WTC11 (cell line): Measurements from ENCODE around the gene TMC1. TPM values are rescaled to one million over a fixed set of nuclear protein-coding genes. Genes with fewer than 3 reads are reported as not detected.

Source experiments
- ATAC-seq: fragments of 200-7000 bp; cut with Tn5 transposase; 2 replicates; pipeline ENCODE4 v1.10.0; 2021; ENCODE audit warnings: mild to moderate bottlenecking, moderate library complexity
- CTCF ChIA-PET: fragments of 300-600 bp; sonication (Branson Sonifier 250); formaldehyde crosslinking; loops from one replicate; lab custom pipeline; 2021; ENCODE audit warnings: antibody characterized with exemption; lab: Charles Lee
- POLR2A ChIA-PET: fragments of 350-600 bp; sonication (Branson Sonifier 250); formaldehyde crosslinking; loops from one replicate; lab custom pipeline; 2021; ENCODE audit warnings: antibody characterized with exemption; lab: Charles Lee
- DNase-seq: peaks from one replicate; pipeline ENCODE4 v3.0.0; 2021; ENCODE audit warnings: low spot score
- H3K27ac Mint-ChIP-seq: 2 replicates; pipeline ENCODE4 v1.8.0; 2021; ENCODE audit warnings: mixed read lengths
- H3K27me3 Mint-ChIP-seq: 2 replicates; pipeline ENCODE4 v1.8.0; 2021; ENCODE audit warnings: low read depth, mild to moderate bottlenecking, moderate library complexity, mixed read lengths
- H3K36me3 Mint-ChIP-seq: 2 replicates; pipeline ENCODE4 v1.8.0; 2021; ENCODE audit warnings: mixed read lengths
- H3K4me1 Mint-ChIP-seq: 2 replicates; pipeline ENCODE4 v1.8.0; 2022; ENCODE audit warnings: mixed read lengths
- H3K4me3 Mint-ChIP-seq: 2 replicates; pipeline ENCODE4 v1.8.0; 2021; ENCODE audit warnings: mild to moderate bottlenecking, moderate library complexity, mixed read lengths
- H3K9me3 Mint-ChIP-seq: 2 replicates; pipeline ENCODE4 v1.8.0; 2021; ENCODE audit warnings: mixed read lengths
- ATF1 ChIP-seq: sonication (generic); formaldehyde crosslinking; IDR thresholded peaks from 2 replicates; pipeline ENCODE4 v1.8.1; 2023; ENCODE audit warnings: mild to moderate bottlenecking, moderate library complexity, missing genetic modification reagents
- ATF3 ChIP-seq: sonication (generic); formaldehyde crosslinking; conservative IDR thresholded peaks from 2 replicates; pipeline ENCODE4 v1.8.1; 2022; ENCODE audit warnings: mild to moderate bottlenecking, missing genetic modification reagents
- FOXK1 ChIP-seq: sonication (generic); formaldehyde crosslinking; IDR thresholded peaks from 2 replicates; pipeline ENCODE4 v1.8.0; 2022; ENCODE audit warnings: mild to moderate bottlenecking, moderate library complexity, missing genetic modification reagents
- GRHL2 ChIP-seq: fragments of 250-450 bp; sonication (Bioruptor Pico); IDR thresholded peaks from 2 replicates; pipeline ENCODE4 v1.8.0; 2022; ENCODE audit warnings: mild to moderate bottlenecking, moderate library complexity; ENCODE audit not compliant: insufficient replicate concordance, severe bottlenecking
- MXD4 ChIP-seq: fragments of 250-450 bp; sonication (Bioruptor Pico); IDR thresholded peaks from 2 replicates; pipeline ENCODE4 v1.8.0; 2021; ENCODE audit warnings: mild to moderate bottlenecking, moderate library complexity, borderline replicate concordance
- NFE2L1 ChIP-seq: sonication (generic); formaldehyde crosslinking; IDR thresholded peaks from 2 replicates; pipeline ENCODE4 v1.8.1; 2023; ENCODE audit warnings: missing genetic modification reagents
- NR2C2 ChIP-seq: sonication (generic); formaldehyde crosslinking; IDR thresholded peaks from 2 replicates; pipeline ENCODE4 v1.8.0; 2022; ENCODE audit warnings: mild to moderate bottlenecking, missing genetic modification reagents
- RELA ChIP-seq: sonication (generic); formaldehyde crosslinking; IDR thresholded peaks from 2 replicates; pipeline ENCODE4 v1.8.1; 2022; ENCODE audit warnings: missing genetic modification reagents, mild to moderate bottlenecking, borderline replicate concordance
- SMAD4 ChIP-seq: sonication (generic); formaldehyde crosslinking; IDR thresholded peaks from 2 replicates; pipeline ENCODE4 v1.8.0; 2022; ENCODE audit warnings: mild to moderate bottlenecking, missing genetic modification reagents
- SP1 ChIP-seq: sonication (generic); formaldehyde crosslinking; conservative IDR thresholded peaks from 2 replicates; pipeline ENCODE4 v1.8.1; 2022; ENCODE audit warnings: missing genetic modification reagents
- USF2 ChIP-seq: sonication (generic); formaldehyde crosslinking; IDR thresholded peaks from 2 replicates; pipeline ENCODE4 v1.8.1; 2023; ENCODE audit warnings: mild to moderate bottlenecking, missing genetic modification reagents, moderate library complexity
- ZBTB43 ChIP-seq: sonication (generic); formaldehyde crosslinking; IDR thresholded peaks from 2 replicates; pipeline ENCODE4 v1.8.1; 2023; ENCODE audit warnings: mild to moderate bottlenecking, missing genetic modification reagents
- ZNF263 ChIP-seq: sonication (generic); formaldehyde crosslinking; IDR thresholded peaks from 2 replicates; pipeline ENCODE4 v1.8.1; 2022; ENCODE audit warnings: low read depth, mild to moderate bottlenecking, moderate library complexity, missing genetic modification reagents
- ZNF532 ChIP-seq: fragments of 250-450 bp; sonication (Bioruptor Pico); IDR thresholded peaks from 2 replicates; pipeline ENCODE4 v1.9.0; 2021; ENCODE audit warnings: mild to moderate bottlenecking, borderline replicate concordance
- ZNF671 ChIP-seq: fragments of 250-450 bp; sonication (Bioruptor Pico); IDR thresholded peaks from 2 replicates; pipeline ENCODE4 v1.8.0; 2021; ENCODE audit warnings: mild to moderate bottlenecking
- total RNA-seq: library from RNA; stranded (reverse); gene quantifications from 3 replicates; pipeline ENCODE4 v1.2.3, GENCODE V29; 2021
- TF ChIP-seq, protein P1 (sequence below): sonication (generic); formaldehyde crosslinking; IDR thresholded peaks from 2 replicates; pipeline ENCODE4 v1.8.0; 2023; ENCODE audit warnings: missing genetic modification reagents
- TF ChIP-seq, protein P2 (sequence below): fragments of 250-450 bp; sonication (Bioruptor Pico); IDR thresholded peaks from 2 replicates; pipeline ENCODE4 v1.9.0; 2021; ENCODE audit warnings: moderate library complexity, mild to moderate bottlenecking, inconsistent platforms, borderline replicate concordance
- TF ChIP-seq, protein P3 (sequence below): sonication (generic); formaldehyde crosslinking; IDR thresholded peaks from 2 replicates; pipeline ENCODE4 v1.8.1; 2022; ENCODE audit warnings: missing genetic modification reagents, borderline replicate concordance
- TF ChIP-seq, protein P4 (sequence below): sonication (generic); formaldehyde crosslinking; IDR thresholded peaks from 2 replicates; pipeline ENCODE4 v1.8.0; 2023; ENCODE audit warnings: missing genetic modification reagents, mild to moderate bottlenecking, borderline replicate concordance

The TMC1 gene
- total RNA-seq, 1 experiment from 2014 or later: 0.31 TPM

DNA sequence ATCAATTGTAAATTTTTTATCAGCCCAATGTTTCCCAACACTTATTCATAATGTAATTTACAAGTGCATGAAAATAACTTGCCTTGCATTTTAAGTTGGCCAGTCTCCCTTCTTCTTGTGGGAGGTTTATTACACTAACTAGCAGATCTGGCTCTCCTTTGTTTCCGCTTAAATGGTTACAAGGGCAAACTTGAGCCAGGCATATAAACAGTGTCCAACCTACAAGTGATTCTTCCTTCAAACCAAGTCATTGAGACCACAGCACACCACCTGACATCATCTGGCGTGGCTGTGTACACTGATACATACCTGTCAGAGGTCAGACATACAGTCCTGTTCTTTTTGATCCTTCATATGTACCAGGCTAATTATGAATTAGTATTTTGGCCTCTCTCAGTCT lies 351.3 kb downstream of the TMC1 start (continued):
- TF ChIP-seq, protein P1, sequence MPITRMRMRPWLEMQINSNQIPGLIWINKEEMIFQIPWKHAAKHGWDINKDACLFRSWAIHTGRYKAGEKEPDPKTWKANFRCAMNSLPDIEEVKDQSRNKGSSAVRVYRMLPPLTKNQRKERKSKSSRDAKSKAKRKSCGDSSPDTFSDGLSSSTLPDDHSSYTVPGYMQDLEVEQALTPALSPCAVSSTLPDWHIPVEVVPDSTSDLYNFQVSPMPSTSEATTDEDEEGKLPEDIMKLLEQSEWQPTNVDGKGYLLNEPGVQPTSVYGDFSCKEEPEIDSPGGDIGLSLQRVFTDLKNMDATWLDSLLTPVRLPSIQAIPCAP (CRISPR knock-in tag): no peak
- no peak for TF ChIP-seq FOXK1
- no peak for TF ChIP-seq NFE2L1 (CRISPR knock-in tag)

- Mint-ChIP-seq H3K27ac (no peak overlapping the region), H3K36me3 (no peaks in the 10 kb centered on the region), H3K4me1 (peaks cover 7% of the 10 kb centered on the region), H3K9me3 (0 out of 2 replicates have a peak, but pooled peaks cover 3% of the 10 kb centered on the region), H3K27me3 (no peaks in the 10 kb centered on the region), H3K4me3 (no peak overlapping the region)
- TF ChIP-seq MXD4 (CRISPR knock-in tag) (no peak), ZBTB43 (no peak), NFE2L1 (CRISPR knock-in tag) (no peak), ZNF263 (CRISPR knock-in tag) (no peak), RELA (CRISPR knock-in tag) (no peak), NR2C2 (CRISPR knock-in tag) (no peak), ATF3 (CRISPR knock-in tag) (no peak), GRHL2 (CRISPR knock-in tag) (no peak), SMAD4 (CRISPR knock-in tag) (no peak), ATF1 (CRISPR knock-in tag) (no peak), USF2 (CRISPR knock-in tag) (no peak), ZNF532 (CRISPR knock-in tag) (no peak), SP1 (no peak), ZNF671 (CRISPR knock-in tag) (no peak)
- TF ChIP-seq, protein P1 (CRISPR knock-in tag): no peak
- TF ChIP-seq, protein P2, sequence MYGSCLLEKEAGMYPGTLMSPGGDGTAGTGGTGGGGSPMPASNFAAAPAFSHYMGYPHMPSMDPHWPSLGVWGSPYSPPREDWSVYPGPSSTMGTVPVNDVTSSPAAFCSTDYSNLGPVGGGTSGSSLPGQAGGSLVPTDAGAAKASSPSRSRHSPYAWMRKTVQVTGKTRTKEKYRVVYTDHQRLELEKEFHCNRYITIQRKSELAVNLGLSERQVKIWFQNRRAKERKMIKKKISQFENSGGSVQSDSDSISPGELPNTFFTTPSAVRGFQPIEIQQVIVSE (CRISPR knock-in tag): no peak
- TF ChIP-seq, protein P3, sequence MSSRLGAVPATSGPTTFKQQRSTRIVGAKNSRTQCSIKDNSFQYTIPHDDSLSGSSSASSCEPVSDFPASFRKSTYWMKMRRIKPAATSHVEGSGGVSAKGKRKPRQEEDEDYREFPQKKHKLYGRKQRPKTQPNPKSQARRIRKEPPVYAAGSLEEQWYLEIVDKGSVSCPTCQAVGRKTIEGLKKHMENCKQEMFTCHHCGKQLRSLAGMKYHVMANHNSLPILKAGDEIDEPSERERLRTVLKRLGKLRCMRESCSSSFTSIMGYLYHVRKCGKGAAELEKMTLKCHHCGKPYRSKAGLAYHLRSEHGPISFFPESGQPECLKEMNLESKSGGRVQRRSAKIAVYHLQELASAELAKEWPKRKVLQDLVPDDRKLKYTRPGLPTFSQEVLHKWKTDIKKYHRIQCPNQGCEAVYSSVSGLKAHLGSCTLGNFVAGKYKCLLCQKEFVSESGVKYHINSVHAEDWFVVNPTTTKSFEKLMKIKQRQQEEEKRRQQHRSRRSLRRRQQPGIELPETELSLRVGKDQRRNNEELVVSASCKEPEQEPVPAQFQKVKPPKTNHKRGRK (CRISPR knock-in tag): no peak
- TF ChIP-seq, protein P4, sequence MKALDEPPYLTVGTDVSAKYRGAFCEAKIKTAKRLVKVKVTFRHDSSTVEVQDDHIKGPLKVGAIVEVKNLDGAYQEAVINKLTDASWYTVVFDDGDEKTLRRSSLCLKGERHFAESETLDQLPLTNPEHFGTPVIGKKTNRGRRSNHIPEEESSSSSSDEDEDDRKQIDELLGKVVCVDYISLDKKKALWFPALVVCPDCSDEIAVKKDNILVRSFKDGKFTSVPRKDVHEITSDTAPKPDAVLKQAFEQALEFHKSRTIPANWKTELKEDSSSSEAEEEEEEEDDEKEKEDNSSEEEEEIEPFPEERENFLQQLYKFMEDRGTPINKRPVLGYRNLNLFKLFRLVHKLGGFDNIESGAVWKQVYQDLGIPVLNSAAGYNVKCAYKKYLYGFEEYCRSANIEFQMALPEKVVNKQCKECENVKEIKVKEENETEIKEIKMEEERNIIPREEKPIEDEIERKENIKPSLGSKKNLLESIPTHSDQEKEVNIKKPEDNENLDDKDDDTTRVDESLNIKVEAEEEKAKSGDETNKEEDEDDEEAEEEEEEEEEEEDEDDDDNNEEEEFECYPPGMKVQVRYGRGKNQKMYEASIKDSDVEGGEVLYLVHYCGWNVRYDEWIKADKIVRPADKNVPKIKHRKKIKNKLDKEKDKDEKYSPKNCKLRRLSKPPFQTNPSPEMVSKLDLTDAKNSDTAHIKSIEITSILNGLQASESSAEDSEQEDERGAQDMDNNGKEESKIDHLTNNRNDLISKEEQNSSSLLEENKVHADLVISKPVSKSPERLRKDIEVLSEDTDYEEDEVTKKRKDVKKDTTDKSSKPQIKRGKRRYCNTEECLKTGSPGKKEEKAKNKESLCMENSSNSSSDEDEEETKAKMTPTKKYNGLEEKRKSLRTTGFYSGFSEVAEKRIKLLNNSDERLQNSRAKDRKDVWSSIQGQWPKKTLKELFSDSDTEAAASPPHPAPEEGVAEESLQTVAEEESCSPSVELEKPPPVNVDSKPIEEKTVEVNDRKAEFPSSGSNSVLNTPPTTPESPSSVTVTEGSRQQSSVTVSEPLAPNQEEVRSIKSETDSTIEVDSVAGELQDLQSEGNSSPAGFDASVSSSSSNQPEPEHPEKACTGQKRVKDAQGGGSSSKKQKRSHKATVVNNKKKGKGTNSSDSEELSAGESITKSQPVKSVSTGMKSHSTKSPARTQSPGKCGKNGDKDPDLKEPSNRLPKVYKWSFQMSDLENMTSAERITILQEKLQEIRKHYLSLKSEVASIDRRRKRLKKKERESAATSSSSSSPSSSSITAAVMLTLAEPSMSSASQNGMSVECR: no peak
- CTCF ChIA-PET: interaction anchor here (0.6 to 3.1 kb wide), 3 partner anchors 12 to 149 kb away, joined by 3 to 18 read pairs (median 5); no protein-coding TSS in a partner anchor
- ATAC-seq (no peak), DNase-seq (no peak)
- POLR2A ChIA-PET: no interaction called here
These were observed 352.0 kb downstream of the TMC1 start for GRCh38 chr9:72873456-72873855.
